Inflammatory macrophage treated with lipopolysaccharide for 1 hour (primary cell): Measurements from ENCODE around the gene COL8A2.

Experiments
- DNase-seq, 2 donors: peaks; one replicate each; pipeline ENCODE4 v3.0.0-alpha.2; 2020 to 2022

Gene COL8A2

DNA sequence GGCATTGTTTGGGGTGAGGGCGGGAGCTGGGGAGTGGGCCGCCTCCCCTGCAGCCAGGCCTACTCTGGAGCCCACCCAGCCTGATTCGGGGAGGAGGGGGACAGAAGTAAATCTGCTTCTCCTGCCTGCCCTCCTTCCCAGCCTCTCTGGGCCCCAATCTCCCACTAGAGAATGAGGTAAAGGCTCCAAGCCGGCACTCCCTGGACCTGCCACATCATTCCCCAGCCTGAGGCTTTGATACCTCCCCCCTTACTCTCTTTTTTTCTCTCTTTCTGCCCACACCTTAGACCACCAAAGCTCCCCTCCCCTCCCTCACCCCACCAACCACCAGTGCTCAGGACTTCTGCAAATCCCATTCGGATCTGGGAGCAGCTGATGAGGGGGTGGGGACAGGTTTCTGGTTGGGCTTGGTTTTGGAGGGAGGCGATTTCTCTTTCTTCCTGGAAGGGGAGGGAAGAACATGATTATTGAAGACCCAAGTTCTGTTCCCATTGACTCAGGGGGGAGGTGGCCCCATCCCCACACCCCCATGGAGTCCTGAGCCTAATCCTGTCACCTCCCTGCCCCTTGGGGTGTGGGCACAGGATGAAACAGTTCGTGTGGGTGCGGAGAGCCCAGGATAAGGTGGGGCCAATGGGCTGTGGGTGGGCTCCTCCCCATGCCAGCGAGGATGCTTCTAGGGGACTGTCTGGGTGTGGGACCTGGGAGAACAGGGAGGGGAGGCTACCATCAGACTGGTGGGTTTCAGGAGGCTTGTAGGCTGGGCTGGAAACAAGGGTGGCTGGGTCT, 32.3 kb upstream of the COL8A2 start:
- DNase-seq = peak in 1 of 2 donors; percentile 50

DNA sequence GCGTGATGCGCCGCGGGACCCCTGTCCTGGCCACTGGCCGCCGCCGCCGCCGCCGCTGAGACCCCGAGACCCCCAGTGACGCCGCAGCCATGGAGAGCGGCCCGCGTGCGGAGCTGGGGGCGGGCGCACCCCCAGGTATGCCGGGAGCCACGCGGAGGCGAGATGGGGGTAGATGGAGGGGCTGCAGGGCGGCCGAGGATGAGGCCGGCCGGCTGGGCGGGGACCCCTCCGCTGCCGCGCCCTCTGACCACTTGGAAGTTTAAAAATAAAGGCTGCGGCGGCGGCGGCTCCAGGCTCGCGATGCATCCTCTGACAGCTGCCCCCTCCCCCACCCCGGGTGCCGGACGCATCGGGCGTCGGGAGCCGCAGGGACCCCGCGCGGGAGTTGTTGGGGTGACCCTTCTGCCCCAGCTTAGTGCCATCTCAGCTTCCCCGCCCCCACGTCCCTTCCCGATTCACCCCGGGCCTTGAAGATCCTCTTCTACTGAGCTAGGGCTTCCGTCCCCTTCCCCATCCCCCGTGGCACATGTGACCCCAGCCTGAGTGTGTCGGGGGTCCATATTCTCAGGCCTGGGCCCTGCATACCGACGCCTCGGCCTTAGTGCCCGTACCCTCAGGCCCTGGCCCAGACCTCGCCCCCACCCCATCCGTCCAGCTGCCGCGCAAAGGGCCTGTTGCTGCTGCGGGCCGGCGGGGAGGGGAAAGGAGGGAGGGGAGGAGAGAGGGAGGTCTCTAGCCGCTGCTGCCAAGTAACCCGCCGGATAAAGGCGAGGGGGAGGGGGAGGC, 31.5 kb upstream of the COL8A2 start:
- DNase-seq = peak; percentile 50

DNA sequence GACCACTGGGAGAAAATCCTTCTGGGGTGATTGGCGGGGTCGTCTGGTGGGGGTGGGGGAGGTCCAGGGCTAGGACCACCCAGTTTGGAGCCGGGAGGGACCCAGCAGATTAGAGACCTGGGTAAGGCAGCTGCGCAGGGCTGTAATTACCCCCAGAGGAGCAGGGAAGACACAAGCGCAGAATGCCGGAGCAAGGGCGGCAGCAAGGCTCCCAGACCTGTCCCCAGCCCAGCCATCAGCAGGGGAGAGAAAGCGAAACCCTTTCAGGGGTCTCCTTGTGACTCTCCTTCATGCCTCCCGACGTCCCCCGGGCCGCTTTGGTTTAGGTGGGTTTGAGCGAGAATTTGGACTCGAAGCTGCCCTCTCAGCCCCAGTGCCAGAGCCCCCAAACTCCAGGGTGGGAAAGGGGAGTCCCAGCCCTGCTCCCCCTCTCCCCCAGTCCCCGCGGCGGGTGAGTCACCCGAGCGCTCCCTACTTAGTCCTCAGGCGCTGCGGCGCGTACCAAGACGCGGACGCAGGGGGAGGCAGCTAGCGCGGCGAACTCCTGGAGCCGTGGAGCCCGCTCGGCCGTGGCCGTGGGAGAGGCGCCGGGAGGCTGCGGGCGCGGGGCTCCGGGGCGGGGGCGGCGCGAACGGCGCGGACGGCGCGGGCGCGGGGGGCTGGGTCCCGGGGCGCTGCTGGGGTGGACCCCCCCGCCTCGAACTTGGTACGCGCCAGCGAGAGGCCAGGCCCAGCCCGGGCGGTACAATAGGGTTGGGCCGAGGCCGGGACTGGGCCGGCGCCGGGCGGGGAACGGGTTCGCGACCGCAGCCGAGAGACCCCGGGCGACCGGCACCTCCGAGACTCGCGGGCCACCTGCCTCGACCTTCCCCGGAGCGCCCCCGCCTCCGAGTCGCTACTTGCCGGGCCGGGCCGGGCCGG, 30.6 kb upstream of the COL8A2 start, which contains the start of gene MAP7D1:
TSS of gene MAP7D1 (plus strand) at position 753 of the 921 bp plus-strand sequence. CDS start 258 bp downstream, outside the sequence.
- DNase-seq = peak; percentile 72 to 79

DNA sequence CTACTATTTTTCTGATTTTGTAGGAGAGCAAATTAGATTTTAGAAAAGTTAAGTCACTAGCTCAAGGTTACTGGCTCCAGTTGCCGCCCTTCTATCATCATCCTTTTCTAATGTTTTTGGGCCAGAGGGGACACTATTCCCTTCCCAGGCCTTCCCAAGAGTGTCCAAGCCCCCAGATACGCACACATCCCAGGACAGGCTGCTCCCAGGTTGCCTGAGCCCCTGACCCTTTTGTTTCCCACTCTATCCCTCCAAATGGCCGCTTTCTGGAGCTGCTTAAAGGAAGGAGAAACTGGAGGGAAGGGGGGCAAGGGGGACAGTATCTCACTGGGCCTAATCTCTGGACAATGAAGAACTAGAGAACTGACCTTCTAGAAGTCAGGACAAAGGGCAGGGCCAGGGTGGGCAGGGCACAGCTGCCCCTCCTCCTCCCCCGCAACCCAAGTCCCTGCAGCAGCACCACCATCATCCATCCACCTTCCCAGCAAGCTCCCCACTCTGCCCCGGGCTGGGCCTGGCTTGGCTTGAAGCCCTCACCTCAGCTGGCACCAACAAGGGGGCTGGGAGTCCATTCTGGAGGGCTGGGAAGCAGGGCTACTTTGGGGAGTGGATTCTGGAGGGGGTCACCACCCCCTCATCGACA, 29.9 kb upstream of the COL8A2 start:
- no peak for DNase-seq

DNA sequence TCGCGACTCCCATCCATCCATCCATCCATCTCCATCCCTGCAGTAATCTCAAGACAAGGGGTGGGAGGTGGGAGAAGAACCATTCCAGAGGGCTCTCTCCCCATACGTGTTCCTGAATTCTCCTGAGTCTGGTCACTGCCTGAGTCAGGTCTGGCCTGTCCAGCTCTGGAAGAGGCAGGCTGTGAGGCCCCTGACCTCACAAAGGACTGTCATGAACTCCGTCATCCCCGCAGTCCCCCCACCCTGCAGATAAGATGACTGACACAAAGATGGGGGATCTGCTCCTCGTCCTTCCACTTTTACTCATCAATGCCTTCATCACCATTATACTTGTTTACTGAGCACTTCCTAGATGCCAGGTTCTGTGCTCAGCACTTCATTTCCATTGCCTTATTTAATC, 29.3 kb upstream of the COL8A2 start:
- DNase-seq = no peak

DNA sequence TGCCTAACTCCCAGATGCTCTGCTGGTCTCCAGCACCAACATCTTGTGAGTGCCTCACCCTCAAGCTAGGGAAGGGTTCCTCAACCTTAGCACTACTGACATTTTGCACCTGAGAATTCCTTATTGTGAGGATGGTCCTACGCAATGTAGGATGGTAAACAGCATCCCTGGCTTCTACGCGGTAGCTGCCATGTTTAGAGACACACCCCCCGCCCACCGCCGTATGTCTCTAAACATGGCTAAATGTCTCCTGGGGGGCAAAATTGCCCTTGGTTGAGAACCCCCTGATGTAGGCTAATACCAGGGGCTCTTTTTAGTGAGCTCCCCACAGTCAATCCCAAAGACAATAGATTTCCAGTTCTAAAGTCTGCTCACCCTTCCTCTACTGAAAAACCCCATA, 28.5 kb upstream of the COL8A2 start:
- DNase-seq = no peak

DNA sequence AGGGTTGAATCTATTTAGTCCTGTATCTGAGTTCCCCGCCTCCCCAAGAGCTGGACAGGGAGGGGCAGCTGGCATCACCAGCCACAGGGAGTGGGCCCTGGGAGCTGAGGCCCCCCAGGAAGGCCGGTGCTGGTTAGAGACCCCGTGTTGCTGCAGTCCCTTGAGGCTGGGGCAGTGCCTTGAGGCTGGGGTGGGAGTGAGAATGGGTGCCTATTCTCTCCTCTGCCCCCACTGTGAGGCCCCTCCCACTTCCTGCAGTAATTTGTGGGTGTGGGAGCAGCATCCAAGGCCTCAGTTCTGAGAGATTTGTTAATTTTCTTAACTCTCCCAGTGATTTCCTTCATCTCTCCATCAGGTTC, 26.8 kb upstream of the COL8A2 start:
- DNase-seq = peak; percentile 41 to 59

DNA sequence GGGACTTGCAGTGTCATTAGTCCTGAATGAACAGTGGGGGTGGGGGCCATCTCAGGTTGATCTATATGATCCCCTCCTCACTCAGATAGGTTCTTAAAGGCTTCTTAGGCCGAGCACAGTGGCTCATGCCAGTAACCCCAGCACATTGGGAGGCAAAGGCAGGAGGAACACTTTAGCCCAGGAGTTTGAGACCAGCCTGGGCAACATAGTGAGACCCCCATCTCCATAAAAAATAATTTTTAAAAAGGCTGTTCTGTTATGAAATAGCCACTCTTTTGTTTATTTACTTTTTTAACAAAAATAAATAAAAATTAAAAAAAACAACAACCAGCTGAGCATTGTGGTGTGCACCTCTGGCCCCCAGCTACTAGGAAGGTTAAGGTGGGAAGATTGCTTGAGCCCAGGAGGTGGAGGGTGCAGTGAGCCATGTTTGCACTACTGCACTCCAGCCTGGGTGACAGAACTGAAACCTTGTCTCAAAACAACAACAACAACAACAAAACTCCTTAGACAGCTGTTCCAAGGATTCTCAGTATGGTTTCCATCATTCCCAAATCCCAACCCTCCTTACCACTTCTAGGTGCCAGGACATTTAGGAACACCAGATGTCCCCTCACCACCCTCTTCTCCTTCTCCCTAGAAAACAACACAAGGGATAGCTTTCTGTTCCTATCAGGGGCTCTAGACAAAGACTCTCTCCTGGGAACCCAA, 26.3 kb upstream of the COL8A2 start:
- DNase-seq = no peak

DNA sequence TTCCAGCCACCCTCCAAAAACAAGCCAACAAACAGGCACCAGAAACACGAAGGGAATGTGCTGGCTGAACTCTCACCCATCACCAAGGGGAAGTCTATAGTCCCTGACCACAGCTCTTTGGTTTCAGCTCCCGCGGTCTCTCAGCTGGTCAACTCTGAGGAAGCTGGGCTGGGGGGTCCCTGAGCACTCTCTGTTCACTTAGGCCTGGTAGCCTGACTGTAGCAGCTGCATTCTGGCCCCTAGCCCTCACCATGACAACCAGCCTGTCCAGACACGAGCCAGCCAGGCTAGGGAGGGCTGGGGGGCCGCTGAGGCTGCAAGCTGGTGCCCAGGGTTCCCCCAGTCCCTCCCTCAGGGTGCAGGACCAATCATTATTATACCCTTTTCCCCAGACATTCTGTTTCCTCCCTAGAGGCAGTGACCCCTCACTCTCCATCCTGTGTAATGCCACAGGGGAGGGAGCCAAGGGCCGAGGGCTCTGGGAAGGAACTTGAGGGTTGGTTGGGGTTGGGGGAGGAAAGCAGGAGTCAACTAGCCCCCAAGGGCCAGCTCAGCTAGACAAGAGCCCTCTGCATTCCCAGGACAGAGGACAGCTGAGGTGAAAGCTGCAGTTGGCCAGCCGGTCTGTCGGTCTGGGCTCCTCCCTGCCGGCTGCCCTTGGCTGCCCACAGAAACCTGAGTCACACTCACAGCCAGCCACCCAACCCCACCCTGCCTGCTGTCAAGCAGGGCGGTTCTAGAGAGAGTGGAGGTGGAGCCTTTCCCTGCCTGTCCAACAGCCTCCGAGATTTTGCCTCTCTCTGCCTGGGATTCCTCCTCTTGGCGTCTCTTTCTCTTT, 25.5 kb upstream of the COL8A2 start:
- peak; percentile 89 to 92 for DNase-seq

DNA sequence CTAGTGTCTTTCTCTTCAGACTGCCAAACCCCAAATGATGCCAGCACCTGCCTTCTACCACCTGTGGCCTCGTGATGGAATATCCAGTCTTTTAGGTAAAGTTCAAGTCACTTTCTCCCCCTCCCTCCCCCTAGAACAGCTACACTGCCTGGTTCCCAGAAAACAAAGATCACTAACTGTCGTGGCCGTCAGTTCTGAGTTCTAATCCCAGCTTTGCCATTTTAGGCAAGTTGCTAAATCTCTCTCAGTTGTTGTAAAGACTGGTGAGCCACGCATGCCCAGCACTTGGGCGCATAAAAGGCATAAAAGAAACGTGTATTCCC, 24.9 kb upstream of the COL8A2 start:
- no peak for DNase-seq

DNA sequence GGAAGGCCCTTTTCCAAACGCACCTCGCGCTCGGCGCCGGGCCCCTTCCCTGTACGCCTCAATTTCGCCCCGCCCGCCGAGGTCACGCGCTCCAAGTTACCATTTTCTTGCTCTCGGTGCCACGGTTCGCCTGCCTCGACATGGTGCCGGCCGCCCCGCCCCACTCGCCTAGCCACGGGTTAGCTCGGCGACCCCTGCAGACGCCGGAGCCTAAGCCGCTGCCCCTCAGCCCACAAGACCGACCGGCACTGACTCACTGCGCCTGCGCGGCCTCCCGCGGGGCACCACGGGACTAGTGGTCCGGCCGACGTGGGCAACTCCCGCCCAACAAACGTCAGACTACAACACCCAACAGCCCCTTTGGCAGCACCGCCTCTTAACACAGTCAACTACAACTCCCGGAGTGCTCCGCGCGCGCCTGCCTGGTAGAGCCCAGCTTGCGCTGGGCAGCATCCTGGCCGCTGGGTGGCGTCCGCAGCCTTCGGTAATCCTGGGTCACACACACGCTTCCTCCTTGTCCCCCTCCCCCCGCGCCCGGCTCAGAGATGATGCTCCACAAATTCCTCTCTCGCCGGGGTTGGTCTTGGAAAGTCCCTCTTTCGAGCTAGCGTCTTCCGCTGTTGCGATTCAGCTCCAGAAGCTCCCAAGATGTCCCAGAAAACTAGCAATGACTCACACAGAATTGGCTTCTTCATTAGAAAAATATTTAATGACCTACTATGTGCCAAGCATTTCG, 24.4 kb upstream of the COL8A2 start, which contains the start of gene TRAPPC3:
TSS of gene TRAPPC3 (minus strand) at position 250 of the 736 bp plus-strand sequence. CDS start at position 142, 108 bp downstream.
- peak; percentile 100 for DNase-seq

DNA sequence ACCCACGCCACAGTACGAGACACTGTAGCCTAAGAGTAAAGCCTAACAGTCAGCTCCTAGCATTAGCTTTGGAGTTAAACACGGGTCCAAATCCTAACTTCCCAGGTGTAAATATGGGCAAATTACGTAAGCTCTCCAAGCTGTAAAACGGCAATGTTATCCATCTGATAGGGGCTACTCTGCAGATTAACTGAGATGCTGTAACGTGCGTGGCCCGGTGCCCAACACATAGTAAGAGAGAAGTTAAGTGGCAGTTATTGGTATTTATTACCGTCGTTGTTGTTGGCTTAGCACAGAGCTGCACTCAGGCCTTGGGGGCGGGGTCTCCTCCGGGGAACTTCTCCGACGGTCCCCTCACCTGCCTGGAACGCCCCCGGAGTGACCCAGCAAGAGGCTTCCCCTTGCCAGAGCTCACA, 23.8 kb upstream of the COL8A2 start:
- no peak for DNase-seq

DNA sequence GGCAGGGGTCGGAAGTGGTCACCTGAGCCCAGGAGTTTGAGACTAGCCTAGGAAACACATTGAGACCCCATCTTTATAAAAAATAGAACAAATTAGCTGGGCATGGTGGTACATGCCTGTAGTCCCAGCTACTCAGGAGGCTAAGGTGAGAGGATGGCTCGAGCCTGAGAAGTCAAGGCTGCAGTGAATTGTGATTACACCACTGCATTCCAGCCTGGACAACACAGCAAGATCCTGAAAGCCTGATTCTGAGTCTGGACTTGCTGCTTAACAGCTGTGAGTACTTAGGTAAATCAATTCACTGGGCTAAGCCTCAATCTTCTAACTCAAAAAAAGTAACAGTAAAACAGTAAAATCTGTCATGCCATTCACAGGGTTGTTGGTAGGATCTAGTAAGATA, 19.4 kb upstream of the COL8A2 start:
- DNase-seq = no peak

DNA sequence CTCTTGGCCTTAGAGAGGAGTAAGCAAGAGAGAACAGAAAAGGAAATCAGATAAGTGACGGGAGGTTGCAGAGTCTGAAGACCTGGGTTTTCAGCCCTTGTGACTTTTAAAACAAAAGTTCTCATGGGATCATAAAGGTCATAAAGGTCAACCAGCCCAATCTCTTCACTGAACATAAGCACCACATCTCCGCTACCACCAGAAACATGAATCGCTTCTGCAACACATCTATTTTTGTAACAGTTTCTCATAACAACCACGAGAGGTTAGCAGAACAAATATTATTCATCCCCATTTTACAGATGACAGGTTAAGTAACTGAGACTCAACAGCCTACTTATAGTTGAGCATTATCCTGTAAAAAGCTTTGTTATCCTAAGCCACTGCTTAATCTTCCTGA, 18.4 kb upstream of the COL8A2 start:
- DNase-seq = no peak

DNA sequence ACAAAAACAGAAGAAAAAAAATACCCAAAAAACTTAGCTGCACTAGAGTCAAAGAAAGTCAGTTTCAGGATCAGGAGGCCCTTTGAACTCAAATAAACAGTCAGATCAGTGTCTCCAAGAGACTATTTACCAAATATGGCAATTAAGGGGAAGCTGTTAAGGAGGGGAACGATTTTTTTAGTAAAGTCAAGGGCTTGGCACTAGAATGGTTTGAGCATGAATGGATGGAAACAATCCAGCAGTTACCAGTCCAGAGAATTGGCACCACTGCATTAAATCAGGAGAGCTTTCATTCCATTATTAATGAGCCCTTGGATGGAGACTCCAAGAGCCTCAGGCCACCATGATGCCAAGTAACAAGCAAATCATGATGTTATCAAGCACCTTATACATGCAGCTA, 17.1 kb upstream of the COL8A2 start:
- no peak for DNase-seq

DNA sequence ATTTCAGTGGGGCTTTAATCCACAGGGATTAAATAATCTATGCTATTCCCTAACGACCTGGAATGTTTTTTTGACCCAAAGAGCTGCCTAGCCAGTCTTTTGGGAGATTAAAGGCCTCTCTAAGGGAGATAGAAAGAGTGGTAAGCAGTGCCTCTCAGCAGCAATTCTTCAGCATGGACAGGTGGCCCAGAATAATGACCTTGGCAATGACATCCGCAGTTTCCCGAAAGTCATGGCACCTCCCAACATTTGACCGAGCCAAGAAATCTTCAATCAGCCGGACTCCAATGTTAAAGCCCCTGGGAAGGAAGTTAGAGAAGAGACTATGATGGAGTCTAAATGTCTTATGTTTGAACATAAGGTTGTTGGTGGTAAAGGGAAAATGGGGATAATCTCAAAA, 14.5 kb upstream of the COL8A2 start:
- no peak for DNase-seq

DNA sequence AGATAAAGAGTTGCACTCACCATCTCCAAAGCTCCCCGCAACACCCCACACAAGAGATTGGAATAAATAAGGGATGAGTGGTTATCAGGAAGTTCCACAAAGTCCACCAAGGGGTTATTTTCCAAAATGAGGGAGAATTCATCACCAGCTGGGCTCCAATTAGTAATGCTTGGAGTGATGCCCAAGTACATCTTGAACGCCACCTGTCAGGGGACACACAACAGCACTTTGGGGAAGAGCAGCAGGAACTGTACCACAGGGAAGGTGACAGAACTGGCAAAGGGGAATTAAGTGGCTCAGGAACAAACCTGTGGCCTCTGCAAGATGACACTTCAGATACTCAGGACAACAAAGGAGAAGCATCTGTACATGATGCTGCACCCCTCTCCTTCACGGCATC, 12.8 kb upstream of the COL8A2 start:
- DNase-seq = no peak

DNA sequence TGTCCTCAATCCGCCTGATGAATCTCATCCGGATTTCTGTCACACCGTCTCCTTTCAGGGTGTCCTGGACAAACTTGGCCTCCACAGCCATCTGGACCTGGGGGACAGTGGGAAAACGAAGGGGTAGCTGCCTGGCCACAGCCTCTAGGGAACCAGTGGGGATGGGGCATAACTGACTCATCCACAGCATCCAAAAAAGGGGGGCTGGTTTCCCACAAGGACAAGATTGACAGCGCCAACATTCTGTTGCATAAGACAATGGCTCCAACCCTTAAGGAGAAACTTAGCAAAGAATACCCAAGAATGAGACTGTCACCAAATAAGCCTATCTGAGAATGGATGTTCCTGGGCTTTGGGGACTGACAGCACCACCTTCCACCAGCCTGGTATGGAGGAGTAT, 12.2 kb upstream of the COL8A2 start:
- DNase-seq = no peak

DNA sequence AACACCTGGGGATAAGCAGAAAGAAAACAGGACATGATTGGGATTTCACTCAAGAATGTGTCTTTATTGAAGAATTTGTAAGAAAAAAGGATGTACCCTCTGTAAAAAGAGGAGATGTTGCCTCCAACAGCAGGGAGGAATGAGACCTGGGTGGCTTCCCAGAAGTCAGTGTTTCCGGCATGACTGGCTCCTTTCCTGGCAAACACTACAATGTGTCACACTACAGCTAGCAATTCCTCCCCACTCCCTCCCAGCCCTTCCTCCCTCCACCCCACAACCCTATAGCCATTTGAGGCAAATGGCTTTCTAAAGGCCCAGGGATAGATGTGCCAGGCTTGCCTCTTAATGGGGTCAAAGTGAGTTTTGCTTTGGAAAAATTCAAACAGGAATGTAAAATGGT, 11.5 kb upstream of the COL8A2 start:
- no peak for DNase-seq

DNA sequence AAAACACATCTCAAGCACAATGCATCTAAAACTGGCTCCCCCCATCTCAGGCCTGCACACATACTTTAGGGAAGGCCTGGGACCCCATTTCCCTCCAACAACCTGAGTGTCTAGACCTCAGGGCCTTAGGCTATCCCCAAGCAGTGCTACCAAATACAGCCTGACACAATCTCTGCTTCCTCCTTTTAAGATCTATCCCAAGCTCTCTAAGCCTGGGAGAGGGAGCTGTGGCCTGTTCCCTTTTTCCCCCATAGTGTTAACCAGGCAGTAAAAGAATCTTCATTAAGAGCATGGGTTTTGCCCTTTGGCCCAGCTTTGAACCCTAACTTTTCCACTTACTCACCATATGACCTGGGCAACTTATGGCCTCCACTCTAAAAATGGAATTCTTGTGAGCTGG, 10.8 kb upstream of the COL8A2 start:
- no peak for DNase-seq
